ENCODE results near the gene FRMD4A. TPM values are rescaled to one million over a fixed set of nuclear protein-coding genes. Genes with fewer than 3 reads are reported as not detected.
A peak's percentile ranks its signal among the peaks of the same experiment; 100 is the strongest.

The FRMD4A gene
- total and polyA plus RNA-seq, 11 donors = 12.2 to 58.1 (median 28.1) TPM

- Histone ChIP-seq H3K4me3 (no peak overlapping the region), H3K4me1 (peaks cover 4 to 51% (median 20%) of the 10 kb centered on the region in 12 donors), H3K27ac (peak overlapping the region in 3 of 12 donors; percentile 0 to 68 (median 33)), H3K27me3 (no peaks in the 10 kb centered on the region), H3K9me3 (no peaks in the 10 kb centered on the region), H3K36me3 (peaks cover 0 to 9% (median 0%) of the 10 kb centered on the region in 9 donors)
- TF ChIP-seq CTCF (IDR thresholded peaks at IDR 0.05) (no peak), POLR2A (IDR thresholded peaks at IDR 0.05) (no peak)
- ATAC-seq (peak in 1 of 4 donors; percentile 53), DNase-seq (no peak)
- intact Hi-C loops (cut with DNase I) = no loop called here
- 67 to 76% (median 73%) methylated on average over 4 of the region's 4 CpGs for WGBS, 4 donors
Measured at GRCh38 chr10:13857451-13857850, 473.3 kb downstream of the FRMD4A start.

GRCh38 chr10:13853854-13854253 is 476.9 kb downstream of the FRMD4A start:
- WGBS, 4 donors = 47 to 57% (median 54%) methylated on average over 6 of the region's 6 CpGs
- no peak for TF ChIP-seq CTCF (IDR thresholded peaks at IDR 0.05)
- TF ChIP-seq POLR2A (IDR thresholded peaks at IDR 0.05) = no peak
- H3K4me3 ChIP-seq = no peak overlapping the region
- H3K4me1 ChIP-seq = peaks cover 3 to 45% (median 17%) of the 10 kb centered on the region in 12 donors
- peaks cover 0 to 9% (median 0%) of the 10 kb centered on the region in 9 donors for H3K36me3 ChIP-seq
- H3K27ac ChIP-seq = peak overlapping the region in 11 of 12 donors; percentile 30 to 77 (median 68)
- peak; percentile 71 to 91 (median 78) for ATAC-seq
- intact Hi-C loops (cut with DNase I) = no loop called here
- no peaks in the 10 kb centered on the region for H3K27me3 ChIP-seq
- H3K9me3 ChIP-seq = no peaks in the 10 kb centered on the region
- DNase-seq = peak in 3 of 5 donors; percentile 49 to 66 (median 52)

DNA sequence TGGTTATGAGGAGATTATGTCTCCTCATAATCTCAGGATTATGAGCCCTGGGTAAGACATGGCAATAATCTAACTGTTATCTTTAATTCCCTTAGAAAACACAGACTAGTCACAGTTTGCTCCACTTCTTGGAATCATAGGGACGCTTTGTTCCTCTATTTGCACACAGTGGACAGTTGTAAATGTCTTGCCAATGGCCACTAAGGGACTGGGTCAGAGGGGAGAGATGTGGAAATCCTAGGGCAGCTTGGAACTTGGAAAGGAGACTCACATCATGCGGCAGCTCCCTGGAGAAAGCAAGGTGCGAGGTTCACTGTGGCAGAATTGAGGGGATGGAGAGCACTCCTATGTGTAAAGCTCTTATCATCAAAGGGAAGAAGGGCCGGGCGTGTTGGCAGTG is 477.9 kb downstream of the FRMD4A start:
- no peaks in the 10 kb centered on the region for H3K9me3 ChIP-seq
- intact Hi-C loops (cut with DNase I) = no loop called here
- TF ChIP-seq CTCF (IDR thresholded peaks at IDR 0.05) (no peak), POLR2A (IDR thresholded peaks at IDR 0.05) (no peak)
- peaks cover 0 to 8% (median 0%) of the 10 kb centered on the region in 9 donors for H3K36me3 ChIP-seq
- ATAC-seq = peak in 3 of 4 donors; percentile 20 to 61 (median 34)
- peaks cover 3 to 41% (median 22%) of the 10 kb centered on the region in 12 donors for H3K4me1 ChIP-seq
- DNase-seq = no peak
- peak overlapping the region in 11 of 12 donors; percentile 30 to 77 (median 68) for H3K27ac ChIP-seq
- no peaks in the 10 kb centered on the region for H3K27me3 ChIP-seq
- no peak overlapping the region for H3K4me3 ChIP-seq
- WGBS, 4 donors = 84 to 95% (median 88%) methylated on average over 5 of the region's 5 CpGs

DNA sequence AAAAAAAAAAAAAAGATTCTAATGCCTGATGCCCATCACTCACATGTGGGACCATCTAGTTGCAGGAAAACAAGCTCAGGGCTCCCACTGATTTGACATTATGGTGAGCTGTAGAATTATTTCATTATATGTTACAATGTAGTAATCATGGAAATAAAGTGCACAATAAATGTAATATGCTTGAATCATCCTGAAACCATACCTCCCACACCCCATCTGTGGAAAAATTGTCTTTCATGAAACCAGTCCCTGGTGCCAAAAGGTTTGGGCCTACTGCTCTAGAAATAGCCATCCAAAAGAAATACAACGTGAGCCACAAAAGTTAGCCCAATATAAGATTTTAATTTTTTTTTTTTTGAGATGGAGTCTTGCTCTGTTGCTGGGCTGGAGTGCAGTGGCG is 478.8 kb downstream of the FRMD4A start:
- H3K4me1 ChIP-seq = peaks cover 3 to 49% (median 31%) of the 10 kb centered on the region in 12 donors
- H3K27ac ChIP-seq = no peak overlapping the region
- WGBS, 4 donors = 82 to 89% (median 88%) methylated on average over 2 of the region's 2 CpGs

More for the DNA sequence above, 478.8 kb downstream of the FRMD4A start:
- ATAC-seq = no peak
- intact Hi-C loops (cut with DNase I) = no loop called here
- H3K27me3 ChIP-seq = peaks cover 0 to 2% (median 0%) of the 10 kb centered on the region in 9 donors
- H3K36me3 ChIP-seq = peaks cover 0 to 4% (median 0%) of the 10 kb centered on the region in 9 donors
- no peaks in the 10 kb centered on the region for H3K9me3 ChIP-seq
- no peak for TF ChIP-seq POLR2A (IDR thresholded peaks at IDR 0.05)
- no peak for DNase-seq
- no peak overlapping the region for H3K4me3 ChIP-seq

Measured in heart left ventricle (tissue), 16 donors.